Right ventricle myocardium inferior (tissue), 1 donor: Measurements from ENCODE around the gene AVP. TPM values are rescaled to one million over a fixed set of nuclear protein-coding genes. Genes with fewer than 3 reads are reported as not detected.
A peak's percentile ranks its signal among the peaks of the same experiment; 100 is the strongest.
"Not testable (repeated sequence)": the region's sequence is repeated elsewhere in the genome, so short reads cannot be mapped to it uniquely, and the experiment has no call there.

Experiments used
- ATAC-seq: fragments of 200-7000 bp; cut with Tn5 transposase; one replicate; pipeline ENCODE4 v1.9.1; 2020; ENCODE audit warnings: mild to moderate bottlenecking, moderate library complexity
- DNase-seq: peaks from one replicate; pipeline ENCODE4 v3.0.0; 2021; ENCODE audit errors: missing footprints
- intact Hi-C: fragments of 100-400 bp; cut with DNase I; formaldehyde crosslinking; loops from one replicate; pipeline ENCODE4 v1.11.0; 2022
- total RNA-seq: library from RNA; stranded (reverse); fragmentation: NEBNext Ultra II Directional; extraction: Animal tissue kit (Norgen Biotek cat#: 25700); gene quantifications from one replicate; pipeline ENCODE4 v1.2.1, GENCODE V29; 2021
- donor health status: DM: no; HTN: yes; CAD: no; lungs with severe emphysema.

The AVP gene
- total RNA-seq, 1 donor from 2014 or later: 0.84 TPM

DNA sequence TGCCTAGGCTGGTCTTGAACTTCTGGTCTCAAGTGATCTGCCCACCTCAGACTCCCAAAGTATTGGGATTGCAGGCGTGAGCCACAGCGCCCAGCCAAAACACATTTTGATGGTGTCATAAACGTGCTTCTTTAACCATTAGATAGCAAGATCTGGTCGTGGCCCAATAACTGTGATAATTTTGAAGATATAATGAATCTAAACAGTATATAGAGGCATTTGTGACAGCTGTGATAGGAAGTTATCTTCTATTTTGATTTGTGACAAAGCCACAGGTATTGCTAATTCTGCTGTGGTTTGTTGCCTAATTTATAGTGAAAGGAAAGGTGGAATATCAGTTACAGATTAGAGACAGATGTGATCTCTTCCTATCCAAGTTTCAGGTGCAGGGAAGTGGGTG is 13.8 kb downstream of the AVP start:
- ATAC-seq: no peak

DNA sequence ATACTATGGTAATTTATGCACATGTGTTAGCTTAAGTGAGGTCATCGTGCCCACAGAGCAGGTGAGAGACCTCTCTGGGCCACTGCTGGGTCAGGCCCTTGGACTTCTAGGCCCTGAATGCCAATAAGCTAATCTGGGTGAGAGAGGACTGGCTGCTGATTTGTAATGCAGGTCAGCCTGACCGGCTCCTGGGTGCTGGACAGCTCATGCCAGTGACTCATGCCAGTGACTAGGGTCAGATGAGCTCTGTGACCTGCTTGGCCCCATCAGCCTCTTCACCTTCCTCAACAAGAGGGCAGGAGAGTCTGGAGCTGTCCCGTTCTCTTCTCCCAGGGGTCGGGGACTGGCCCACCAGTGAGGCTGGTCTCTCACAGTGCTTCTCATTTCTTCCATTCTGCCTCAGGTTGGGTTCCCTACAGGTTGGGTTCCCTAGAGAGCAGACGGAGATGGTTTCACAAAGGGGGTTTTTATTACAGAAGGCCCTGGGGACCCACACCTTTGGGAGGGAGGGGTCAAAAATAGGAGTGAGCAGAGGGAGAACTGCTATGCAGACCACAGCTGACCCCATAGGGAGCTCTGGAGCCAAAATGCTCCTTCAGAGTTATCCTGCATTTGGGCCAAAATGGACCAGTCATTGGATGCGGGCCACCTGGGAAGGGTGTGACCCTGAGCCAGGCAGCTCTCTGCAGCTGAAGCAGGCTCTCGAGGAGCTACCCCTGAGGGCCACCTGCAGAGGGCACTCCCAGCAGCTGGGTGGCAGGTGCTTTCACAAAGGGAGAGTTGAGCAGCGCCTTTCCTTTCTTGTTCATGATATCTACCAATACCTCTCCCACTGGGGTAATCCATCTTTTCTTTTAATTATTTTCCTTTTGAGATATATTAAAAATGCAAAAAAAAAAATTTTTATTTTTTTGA is 15.3 kb downstream of the AVP start:
- DNase-seq (no peak), ATAC-seq (no peak)
- intact Hi-C loops: no loop called here

More for the DNA sequence above, 13.8 kb downstream of the AVP start:
- DNase-seq: no peak
- intact Hi-C loops: no loop called here

DNA sequence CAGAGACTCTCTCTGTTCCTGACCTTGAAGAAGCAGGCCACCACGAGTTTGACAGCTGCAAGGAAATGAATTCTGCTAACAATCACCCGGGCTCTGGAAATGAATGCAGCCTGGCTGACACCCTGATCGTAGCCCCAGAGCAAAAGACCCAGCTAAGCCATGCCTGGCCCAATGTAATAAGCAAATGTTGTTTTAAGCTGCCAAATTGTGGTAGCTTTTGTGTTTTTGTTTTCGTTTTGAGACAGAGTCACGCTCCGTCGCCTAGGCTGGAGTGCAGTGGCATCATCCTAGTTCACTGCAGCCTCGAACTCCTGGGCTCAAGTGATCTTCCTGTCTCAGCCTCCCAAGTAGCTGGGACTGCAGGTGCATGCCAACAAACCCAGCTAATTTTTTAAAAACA is 16.4 kb downstream of the AVP start:
- ATAC-seq (no peak), DNase-seq (no peak)
- intact Hi-C loops: no loop called here

DNA sequence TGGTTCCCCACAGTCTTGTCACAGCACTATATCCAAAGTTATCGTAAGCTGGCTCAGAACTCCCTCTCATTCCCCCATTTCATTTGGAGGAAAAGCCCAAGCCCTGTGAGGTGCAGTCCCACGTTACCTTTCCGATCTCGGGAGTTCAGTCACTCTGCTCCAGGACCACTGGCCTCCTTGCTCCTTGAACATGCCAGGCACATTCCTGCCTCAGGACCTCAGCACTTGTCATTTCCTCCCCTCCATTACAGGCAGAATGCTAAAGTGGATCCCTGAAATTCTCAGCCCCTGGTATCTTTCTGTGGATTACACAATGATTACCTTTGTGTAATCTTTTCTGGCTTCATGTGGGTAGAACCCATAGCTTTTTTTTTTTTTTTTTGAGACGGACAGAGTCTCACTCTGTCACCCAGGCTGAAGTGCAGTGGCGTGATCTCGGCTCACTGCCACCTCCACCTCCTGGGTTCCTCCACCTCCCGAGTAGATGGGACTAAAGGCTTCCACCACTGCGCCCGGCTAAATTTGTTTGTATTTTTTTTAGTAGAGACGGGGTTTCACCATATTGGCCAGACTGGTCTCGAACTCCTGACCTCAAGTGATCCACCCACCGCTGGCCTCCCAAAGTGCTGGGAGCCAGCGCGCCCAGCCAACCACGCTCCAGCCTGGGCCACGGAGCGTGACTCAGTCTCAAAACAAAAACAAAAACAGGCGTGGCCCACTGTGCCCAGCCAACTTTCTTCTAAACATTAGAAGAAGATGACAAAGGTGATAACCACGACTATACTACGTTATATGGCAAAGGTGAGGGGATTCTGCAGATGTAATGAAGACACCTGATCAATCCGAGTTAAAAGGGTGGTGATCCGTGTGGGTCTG is 17.1 kb downstream of the AVP start:
- ATAC-seq: no peak
- no peak for DNase-seq
- intact Hi-C loops: no loop called here

DNA sequence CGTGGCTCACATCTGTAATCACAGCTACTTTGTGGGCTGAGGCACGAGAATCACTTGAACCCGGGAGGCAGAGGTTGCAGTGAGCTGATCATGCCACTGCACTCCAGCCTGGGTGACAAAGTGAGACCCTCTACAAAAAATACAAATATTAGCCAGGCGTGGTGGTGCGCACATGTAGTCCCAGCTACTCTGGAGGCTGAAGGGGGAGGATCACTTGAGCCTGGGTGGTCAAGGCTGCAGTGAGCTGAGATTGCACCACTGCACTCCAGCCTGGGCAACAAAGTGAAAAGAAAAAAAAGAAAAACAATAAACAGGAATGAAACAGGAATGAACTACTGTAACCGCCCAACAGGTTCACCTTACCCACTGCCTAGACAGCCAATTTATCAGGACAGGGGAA is 20.4 kb downstream of the AVP start:
- intact Hi-C loops, ATAC-seq, DNase-seq: not testable (repeated sequence)

DNA sequence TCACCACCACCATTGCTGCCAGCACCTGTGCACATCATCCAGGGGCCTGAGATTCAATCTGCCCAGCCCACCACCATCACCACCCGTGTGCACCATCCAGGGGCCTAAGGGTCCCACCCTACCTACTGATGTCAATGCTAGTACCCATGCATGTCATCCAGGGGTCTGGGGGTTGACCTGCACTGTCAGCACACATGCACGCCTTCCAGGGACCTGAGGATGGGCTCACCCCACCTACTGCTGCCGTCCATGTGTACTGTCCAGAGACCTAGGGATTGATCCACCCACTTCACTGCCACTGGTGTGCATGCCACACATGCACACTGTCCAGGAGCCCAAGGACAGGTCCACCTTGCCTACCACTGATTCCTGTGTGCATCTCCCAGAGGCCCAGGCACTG is 25.0 kb downstream of the AVP start:
- intact Hi-C loops: no loop called here
- ATAC-seq: no peak

DNA sequence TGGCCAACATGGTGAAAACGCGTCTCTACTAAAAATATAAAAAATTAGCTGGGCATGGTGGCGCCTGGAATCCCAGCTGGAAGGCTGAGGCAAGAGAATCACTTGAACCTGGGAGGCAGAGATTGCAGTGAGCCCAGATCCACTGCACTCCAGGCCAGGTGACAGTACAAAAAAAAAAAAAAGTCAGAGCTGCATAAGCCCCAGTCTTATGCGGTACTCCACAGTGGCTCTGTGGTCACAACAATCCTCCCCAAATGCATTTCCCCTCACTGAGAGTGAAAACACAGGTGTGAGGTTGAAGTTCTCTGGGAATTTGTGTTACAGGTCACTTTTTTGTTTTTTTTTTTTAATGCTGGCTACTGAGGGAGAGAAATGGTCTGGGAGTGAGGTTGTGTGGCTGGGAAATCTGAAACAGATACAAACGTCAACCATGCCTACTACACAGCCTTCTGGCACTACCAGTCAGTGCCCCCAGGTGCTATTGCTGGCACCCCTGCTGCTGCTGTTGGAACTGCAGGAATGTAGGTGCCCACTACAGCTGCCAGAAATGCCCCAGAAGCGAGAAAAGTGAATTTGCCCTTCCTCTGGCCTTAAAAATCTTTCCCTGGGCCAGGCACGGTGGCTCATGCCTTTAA is 33.0 kb downstream of the AVP start:
- ATAC-seq: no peak
- intact Hi-C loops: loop anchor here (5.0 kb wide), 1 partner anchor 266 kb away; no protein-coding TSS in a partner anchor
- no peak for DNase-seq

More for the DNA sequence above, 25.0 kb downstream of the AVP start:
- no peak for DNase-seq

DNA sequence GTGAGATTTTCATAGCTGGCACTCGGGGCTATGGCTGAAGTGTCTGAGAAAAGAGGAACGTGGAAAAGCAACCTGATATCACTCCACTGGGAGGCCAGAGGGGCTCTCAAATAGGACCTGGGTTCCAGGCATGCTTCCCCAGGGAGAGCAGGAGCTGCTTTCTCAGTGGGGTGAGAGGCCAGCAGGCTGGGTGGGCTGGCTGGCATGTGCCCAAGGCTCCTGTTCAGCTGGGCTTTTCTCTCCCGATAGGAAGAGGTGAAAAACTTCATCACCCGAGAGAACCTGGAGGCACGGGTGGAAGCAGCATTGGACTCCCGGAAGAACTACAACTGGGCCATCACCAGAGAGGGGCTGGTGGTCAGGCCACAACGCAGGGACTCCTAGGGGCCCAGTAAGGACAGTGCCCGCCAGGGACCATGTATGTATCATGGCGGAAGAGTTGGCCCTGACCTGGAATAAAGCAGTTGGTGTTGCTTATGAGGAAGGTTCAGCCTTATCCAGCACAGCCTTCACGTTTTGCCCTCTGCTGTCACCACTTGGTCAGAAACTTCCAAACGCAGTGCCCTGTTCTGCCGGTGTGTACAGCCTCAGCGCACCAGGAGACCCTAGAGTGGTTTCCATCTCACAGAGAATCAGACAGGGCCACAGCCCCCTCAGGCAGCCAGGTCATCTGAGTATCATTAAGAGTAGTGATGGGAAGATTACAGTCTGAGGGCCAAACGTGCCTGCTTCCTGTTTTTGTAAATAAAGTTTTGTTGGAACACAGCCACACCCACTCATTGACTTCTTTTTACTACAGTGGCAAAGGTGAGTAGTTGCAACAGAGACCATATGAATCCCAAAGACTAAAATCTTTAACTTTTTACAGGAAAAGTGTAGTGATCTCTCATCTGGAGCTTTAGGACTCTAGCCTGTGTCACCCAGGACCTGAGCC is 36.8 kb downstream of the AVP start:
- DNase-seq (no peak), ATAC-seq (no peak)
- intact Hi-C loops: no loop called here

DNA sequence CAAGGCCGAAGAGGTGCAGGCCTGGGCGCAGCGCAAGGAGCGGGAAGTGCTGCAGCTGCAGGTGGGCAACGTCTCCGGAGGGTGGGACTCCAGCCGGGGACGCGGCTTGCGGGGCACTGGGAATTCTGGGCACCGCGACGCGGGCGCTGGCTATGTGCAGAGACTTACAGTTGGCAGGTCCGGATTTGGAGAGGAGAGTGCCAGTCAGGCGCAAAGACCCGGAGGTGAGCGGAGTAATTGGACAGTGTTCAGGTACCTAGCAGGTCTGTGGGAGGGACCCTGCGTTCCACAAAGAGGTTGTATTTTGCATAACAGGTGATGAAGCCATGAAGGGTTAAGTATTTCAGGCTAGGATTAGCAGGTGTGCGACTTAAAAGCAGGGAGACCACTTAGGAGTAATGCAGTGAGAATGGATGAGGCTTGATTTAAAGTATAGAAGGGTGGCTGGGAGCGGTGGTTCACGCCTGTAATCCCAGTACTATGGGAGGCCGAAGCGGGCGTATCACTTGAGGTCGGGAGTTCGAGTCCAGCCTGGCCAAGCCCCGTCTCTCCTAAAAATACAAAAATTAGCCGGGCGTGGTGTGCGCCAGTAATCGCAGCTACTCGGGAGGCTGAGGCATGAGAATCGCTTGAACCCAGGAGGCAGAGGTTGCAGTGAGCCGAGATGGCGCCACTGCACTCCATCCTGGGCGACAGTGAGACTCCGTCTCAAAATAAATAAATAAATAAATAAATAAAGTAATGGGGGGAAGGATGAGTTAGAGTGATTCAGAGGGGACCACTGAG is 37.7 kb downstream of the AVP start:
- ATAC-seq: no peak
- intact Hi-C loops: no loop called here
- DNase-seq: no peak

DNA sequence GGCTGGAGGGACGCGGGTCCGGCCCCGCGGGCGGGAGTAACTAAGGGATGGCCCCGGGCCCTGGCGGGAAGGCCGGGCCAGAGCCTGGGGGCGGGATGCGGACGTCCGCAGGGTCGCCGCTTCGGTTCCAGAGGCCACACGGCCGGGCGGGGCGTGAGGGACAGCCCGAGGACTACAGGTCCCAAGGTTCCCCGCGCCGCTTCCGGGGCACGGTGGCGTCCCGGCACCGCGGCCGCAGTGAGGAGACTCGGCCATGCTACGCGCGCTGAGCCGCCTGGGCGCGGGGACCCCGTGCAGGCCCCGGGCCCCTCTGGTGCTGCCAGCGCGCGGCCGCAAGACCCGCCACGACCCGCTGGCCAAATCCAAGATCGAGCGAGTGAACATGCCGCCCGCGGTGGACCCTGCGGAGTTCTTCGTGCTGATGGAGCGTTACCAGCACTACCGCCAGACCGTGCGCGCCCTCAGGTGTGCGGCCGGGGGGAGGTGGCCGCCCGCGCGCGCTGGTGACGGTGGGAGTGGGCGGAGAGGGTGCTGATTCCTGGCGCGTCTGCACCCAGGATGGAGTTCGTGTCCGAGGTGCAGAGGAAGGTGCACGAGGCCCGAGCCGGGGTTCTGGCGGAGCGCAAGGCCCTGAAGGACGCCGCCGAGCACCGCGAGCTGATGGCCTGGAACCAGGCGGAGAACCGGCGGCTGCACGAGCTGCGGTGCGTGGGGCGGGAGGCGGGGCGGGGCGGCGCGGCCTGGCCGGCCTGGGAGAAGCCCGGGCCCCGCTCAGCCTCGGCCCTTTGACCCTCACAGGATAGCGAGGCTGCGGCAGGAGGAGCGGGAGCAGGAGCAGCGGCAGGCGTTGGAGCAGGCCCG is 38.5 kb downstream of the AVP start, which contains the start of gene MRPS26:
Gene MRPS26 (plus strand): TSS at position 237 of the 861 bp plus-strand sequence. CDS start 17 bp downstream, at position 254.
- DNase-seq (peak; percentile 97), ATAC-seq (peak; percentile 93)
- intact Hi-C loops: no loop called here

DNA sequence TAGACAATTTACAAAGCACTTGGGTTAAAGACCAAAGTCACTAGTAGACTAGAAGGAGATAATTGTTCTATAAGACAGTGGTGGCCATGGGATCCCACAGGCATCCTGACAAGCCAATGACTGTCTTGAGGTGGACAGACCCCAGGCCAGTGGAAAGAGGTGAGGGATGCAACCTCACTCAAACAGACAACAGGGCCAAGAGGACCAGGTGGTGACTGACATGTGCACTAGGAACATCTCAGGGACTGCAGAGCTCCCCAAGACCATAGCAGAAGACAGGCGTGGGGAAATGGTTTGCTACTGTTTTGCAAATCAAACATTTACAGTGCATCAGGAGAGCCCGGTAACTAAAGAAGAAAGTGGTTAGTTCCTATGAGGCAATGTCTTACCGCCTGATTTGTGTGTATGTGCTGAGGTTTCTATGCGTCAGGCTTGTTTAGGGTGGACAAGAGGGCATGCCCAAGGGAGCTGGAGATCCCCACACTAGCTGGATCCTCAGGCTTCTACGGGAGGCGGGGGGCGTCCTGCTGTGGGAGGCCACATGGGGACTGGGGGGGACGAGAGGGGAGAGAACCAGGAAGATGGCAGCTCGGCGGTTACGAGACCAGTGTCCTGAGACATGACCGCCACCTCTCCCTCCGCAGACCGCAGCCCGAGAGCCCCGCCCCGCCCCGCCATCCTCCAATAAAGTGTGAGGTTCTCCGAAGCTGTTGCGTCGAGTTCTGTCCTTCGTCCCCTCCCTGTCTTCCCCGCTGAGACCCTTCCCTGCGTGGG is 39.3 kb downstream of the AVP start:
- intact Hi-C loops: no loop called here
- peak; percentile 88 for DNase-seq
- peak; percentile 78 for ATAC-seq

DNA sequence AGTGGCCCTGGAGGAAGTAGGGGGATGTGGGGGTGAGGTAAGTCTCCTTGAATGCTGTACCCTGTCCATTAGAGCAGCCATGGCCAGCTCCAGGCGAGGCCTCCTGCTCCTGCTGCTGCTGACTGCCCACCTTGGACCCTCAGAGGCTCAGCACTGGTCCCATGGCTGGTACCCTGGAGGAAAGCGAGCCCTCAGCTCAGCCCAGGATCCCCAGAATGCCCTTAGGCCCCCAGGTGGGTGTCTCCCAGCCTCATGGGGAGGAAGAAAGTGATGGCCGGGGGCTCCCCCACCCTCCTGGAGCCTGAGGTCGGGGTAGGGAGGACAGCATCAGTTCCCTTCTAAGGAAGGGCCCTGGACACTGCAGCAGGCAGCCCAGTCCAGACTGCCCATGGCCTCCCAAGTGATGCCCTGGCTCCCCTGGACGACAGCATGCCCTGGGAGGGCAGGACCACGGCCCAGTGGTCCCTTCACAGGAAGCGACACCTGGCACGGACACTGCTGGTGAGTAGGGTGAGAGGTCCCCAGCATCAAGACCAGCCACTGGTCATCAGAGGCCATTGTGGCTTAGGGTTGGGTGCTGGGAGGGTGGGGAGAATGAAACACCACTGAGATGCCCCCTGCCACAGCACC is 40.1 kb downstream of the AVP start:
- intact Hi-C loops: no loop called here
- DNase-seq: no peak

DNA sequence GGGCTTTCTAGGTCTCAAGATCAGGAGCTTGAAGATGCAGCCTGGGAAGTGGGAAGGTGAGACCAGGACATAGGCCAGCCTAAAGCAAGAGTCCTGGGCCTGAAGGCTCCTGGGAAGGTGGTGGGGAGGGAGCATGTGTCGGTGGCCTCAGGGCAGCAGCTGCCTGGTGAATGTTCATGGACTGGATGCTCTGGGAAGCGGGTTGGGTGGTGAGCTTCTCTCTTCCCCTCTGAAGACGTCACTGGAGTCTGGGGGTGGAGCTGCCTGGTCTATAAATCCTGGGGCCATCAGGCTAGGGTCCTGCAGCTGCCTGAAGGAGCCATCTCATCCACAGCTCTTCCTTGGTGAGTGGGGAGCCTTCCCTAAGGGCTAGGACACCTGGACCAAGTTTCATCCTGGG is 41.2 kb downstream of the AVP start, which contains the start of gene GNRH2:
Gene GNRH2 (plus strand): TSS at position 301 of the 400 bp plus-strand sequence. CDS start 793 bp downstream, outside the sequence.
- intact Hi-C loops: no loop called here
- DNase-seq: no peak
- ATAC-seq: no peak

More for the DNA sequence above, 40.1 kb downstream of the AVP start:
- ATAC-seq: no peak

DNA sequence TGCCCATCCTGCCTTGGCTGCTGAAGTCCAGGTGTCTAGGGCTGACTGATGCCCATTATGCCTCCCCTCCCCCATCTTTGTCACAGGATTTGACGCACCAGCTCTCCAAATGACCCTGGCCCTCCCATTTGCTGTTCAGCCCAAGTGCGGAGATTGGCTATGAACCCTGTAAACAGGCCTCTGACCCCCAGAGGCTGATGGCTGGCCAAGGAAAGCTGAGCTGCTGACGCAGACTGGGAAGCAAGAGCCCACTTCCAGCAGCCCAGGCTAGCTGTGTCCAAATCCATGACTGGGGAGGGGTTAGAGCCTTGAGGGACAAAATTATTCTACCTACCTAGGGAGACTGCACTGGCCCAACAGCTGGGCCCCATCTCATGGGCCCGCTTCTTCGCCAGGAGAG is 41.9 kb downstream of the AVP start:
- peak; percentile 39 for ATAC-seq
- intact Hi-C loops: no loop called here
- DNase-seq: no peak

DNA sequence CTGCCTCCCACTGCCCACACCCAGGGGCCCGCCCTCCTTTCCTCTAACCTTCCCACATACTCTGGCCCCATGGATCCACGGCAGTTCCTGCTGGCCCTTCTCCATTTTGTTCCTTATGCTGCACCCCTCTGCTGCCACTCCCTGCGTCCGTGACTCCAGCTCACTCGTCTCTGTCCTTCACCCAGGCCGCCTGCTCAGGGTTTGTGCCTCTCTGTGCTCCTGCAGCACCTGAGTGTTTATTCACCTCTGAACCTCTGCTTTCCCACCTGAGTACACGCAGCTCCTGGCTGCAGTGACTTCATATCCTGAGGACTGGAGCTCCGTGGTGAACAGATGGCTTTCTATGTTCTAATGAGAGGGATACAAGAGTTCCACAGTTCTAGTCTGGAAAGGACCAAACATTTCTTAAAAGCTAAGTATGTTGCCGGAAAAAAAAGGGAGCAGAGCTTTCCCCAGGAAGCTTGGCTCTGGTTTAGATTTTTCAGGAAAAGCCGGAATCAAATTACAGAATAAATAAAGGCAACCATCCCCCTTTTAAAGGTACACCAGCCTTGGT is 42.6 kb downstream of the AVP start:
- intact Hi-C loops: no loop called here
- DNase-seq: no peak
- ATAC-seq: no peak
